Glutamatergic neuron (in vitro differentiated cells): ENCODE measurements around the gene TAF1B. TPM values are rescaled to one million over a fixed set of nuclear protein-coding genes. Genes with fewer than 3 reads are reported as not detected.

ENCODE experiments used
- DNase-seq: peaks from one replicate; pipeline ENCODE4 v3.0.0; 2022
- H3K27ac Mint-ChIP-seq: one replicate; pipeline ENCODE4 v1.8.0; 2020; ENCODE audit warnings: mild to moderate bottlenecking, mixed read lengths, inconsistent platforms; ENCODE audit not compliant: unreplicated experiment
- H3K27me3 Mint-ChIP-seq: one replicate; pipeline ENCODE4 v1.8.0; 2020; ENCODE audit warnings: mild to moderate bottlenecking, moderate library complexity, mixed read lengths, inconsistent platforms; ENCODE audit not compliant: unreplicated experiment
- H3K36me3 Mint-ChIP-seq: one replicate; pipeline ENCODE4 v1.8.0; 2020; ENCODE audit warnings: mild to moderate bottlenecking, mixed read lengths, inconsistent platforms; ENCODE audit not compliant: unreplicated experiment
- H3K4me1 Mint-ChIP-seq: one replicate; pipeline ENCODE4 v1.8.0; 2020; ENCODE audit warnings: mild to moderate bottlenecking, low read depth, mixed read lengths, inconsistent platforms; ENCODE audit not compliant: unreplicated experiment
- H3K4me3 Mint-ChIP-seq: one replicate; pipeline ENCODE4 v1.8.0; 2020; ENCODE audit warnings: mild to moderate bottlenecking, mixed read lengths, inconsistent platforms; ENCODE audit not compliant: unreplicated experiment
- H3K9me3 Mint-ChIP-seq: one replicate; pipeline ENCODE4 v1.8.0; 2020; ENCODE audit warnings: mild to moderate bottlenecking, moderate library complexity, mixed read lengths, inconsistent platforms; ENCODE audit not compliant: unreplicated experiment
- total RNA-seq: library from RNA; stranded (reverse); fragmentation: NEBNext Ultra II Directional; extraction: Animal tissue kit (Norgen Biotek cat#: 25700); gene quantifications from one replicate; pipeline ENCODE4 v1.2.1, GENCODE V29; 2021; ENCODE audit not compliant: unreplicated experiment
- TF ChIP-seq, protein P1 (sequence below): fragments of 200-600 bp; sonication (generic); IDR thresholded peaks from one replicate; pipeline ENCODE4 v1.5.0; 2021; ENCODE audit not compliant: partially characterized antibody, unreplicated experiment

The TAF1B gene
- total RNA-seq, 1 donor from 2014 or later: 16.7 TPM

DNA sequence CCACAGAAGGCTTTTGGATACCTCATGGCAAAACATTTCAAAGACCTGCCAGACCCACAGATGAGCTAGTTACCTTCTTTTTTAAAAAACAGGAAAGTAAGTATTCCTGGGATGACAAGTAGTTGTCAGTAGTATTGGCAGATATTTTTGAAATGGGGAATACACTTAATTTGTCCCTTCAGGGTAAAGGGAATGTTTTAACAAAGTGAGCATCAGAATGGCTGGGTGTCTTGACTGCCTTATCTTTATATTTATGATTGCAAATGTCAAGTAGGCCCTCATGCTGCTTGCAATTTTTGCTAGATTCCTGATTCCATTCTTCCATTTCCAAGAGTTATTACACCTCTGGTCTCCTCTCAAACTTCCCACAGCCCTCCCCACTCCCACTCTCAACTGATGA lies 4.9 kb upstream of the TAF1B start:
- no peaks in the 10 kb centered on the region for H3K4me1 Mint-ChIP-seq
- H3K27me3 Mint-ChIP-seq: peaks cover 2% of the 10 kb centered on the region
- peaks cover 3% of the 10 kb centered on the region for H3K9me3 Mint-ChIP-seq
- no peak overlapping the region for H3K27ac Mint-ChIP-seq
- TF ChIP-seq, protein P1, sequence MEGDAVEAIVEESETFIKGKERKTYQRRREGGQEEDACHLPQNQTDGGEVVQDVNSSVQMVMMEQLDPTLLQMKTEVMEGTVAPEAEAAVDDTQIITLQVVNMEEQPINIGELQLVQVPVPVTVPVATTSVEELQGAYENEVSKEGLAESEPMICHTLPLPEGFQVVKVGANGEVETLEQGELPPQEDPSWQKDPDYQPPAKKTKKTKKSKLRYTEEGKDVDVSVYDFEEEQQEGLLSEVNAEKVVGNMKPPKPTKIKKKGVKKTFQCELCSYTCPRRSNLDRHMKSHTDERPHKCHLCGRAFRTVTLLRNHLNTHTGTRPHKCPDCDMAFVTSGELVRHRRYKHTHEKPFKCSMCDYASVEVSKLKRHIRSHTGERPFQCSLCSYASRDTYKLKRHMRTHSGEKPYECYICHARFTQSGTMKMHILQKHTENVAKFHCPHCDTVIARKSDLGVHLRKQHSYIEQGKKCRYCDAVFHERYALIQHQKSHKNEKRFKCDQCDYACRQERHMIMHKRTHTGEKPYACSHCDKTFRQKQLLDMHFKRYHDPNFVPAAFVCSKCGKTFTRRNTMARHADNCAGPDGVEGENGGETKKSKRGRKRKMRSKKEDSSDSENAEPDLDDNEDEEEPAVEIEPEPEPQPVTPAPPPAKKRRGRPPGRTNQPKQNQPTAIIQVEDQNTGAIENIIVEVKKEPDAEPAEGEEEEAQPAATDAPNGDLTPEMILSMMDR: no peak
- H3K4me3 Mint-ChIP-seq: no peak overlapping the region
- DNase-seq: no peak
- H3K36me3 Mint-ChIP-seq: no peaks in the 10 kb centered on the region

DNA sequence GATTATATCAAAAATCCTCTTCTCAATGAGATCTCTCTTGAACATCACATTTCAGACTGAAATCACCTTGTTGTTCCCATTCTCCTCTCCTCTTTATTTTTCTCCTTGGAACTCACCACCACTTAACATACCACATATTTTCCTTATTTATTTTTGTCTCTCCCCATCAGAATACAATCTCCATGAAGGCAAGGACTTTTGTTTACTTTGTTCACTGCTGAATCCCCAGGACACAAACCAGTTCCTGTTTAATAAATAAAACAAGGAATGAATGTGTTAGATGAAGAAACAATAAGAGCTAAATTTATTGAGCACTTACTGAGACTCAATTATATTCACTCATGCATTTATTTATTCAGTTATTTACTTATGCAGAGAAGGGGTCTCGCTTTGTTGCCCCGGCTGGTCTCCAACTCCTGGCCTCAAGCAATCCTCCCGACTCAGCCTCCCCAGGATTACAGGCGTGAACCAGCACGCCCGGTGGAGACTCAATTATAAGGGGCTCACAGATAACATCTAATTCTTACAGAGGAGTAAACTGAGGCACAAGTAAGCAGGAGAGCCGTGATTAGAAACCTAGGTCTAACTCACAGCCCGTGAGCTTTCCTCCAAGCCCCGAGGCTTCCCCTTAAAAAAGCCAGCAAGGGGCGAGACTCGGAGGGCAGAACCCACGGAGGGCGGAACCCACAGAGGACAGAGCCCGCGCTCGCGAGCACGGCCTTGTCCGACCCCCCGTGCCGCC lies 616 bp upstream of the TAF1B start:
- Mint-ChIP-seq H3K9me3 (peaks cover 3% of the 10 kb centered on the region), H3K4me3 (peak overlapping the region; percentile 97), H3K27me3 (peaks cover 2% of the 10 kb centered on the region), H3K27ac (no peak overlapping the region), H3K4me1 (no peaks in the 10 kb centered on the region), H3K36me3 (no peaks in the 10 kb centered on the region)
- no peak for DNase-seq
- TF ChIP-seq, protein P1: no peak

DNA sequence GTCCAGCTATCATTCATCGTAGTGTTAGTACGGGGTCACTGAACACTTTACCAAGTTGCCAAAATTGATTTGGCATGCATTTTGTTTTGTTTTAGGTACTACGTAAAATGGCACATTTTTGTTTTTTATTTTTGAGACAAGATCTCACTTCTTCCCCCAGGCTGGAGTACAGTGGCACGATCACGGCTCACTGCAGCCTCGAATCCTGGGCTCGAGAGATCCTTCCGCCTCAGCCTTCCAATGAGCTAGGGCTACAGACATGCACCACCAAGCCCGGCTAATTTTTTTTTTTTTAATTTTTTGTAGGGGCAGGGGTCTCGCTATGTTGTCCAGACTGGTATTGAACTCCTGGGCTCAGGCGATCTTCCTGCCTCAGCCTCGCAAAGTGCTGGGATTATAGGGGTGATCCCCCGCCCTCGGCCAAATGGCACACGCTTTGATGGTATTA lies 786 bp downstream of the TAF1B start:
- H3K4me3 Mint-ChIP-seq: peak overlapping the region; percentile 97
- no peaks in the 10 kb centered on the region for H3K4me1 Mint-ChIP-seq
- peaks cover 3% of the 10 kb centered on the region for H3K9me3 Mint-ChIP-seq
- H3K27me3 Mint-ChIP-seq: peaks cover 2% of the 10 kb centered on the region
- H3K27ac Mint-ChIP-seq: peak overlapping the region; percentile 81
- no peaks in the 10 kb centered on the region for H3K36me3 Mint-ChIP-seq
- DNase-seq: no peak
- TF ChIP-seq, protein P1: no peak

DNA sequence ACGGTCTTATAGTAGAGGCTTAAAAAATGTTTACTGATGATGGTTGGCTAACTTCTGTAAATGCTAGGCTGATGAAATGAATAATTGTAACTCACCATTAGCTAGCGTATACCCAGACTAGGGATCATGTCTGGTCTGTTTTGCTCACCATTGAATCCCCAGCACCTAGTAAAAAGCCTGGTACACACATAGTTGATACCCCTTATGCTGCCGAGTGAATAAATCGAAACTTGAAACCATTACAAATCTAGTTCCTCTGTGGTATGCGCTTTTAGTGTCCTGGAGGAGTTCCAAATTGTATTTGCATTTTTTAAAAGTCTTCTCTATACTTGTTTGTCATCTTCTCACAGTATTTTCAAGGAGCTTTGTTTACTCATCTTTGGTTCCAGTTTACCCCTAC lies 1.3 kb downstream of the TAF1B start:
- H3K27ac Mint-ChIP-seq: no peak overlapping the region
- H3K9me3 Mint-ChIP-seq: peaks cover 3% of the 10 kb centered on the region
- peaks cover 2% of the 10 kb centered on the region for H3K27me3 Mint-ChIP-seq
- no peak for DNase-seq
- no peaks in the 10 kb centered on the region for H3K36me3 Mint-ChIP-seq
- H3K4me1 Mint-ChIP-seq: no peaks in the 10 kb centered on the region
- peak overlapping the region; percentile 97 for H3K4me3 Mint-ChIP-seq
- TF ChIP-seq, protein P1: no peak

DNA sequence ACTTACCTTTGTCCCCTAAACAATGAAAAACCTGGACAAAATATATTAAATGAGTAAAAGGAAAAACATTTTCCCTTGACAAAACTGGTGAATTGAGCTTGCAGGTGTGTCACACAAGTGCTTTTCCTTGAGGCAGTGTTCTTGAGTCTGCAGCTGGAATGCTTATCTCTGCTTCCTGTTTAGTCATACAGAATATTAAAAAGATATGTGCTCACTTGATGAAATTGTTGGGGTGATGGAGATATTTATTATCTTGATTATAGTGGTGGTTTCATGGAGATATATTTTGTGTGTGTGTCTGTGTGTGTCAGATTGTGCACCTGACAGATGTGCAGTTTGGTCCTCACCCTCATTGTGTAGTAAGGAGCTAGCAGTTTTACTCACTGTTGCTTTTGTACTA lies 3.3 kb downstream of the TAF1B start:
- Mint-ChIP-seq H3K27ac (no peak overlapping the region), H3K27me3 (peaks cover 2% of the 10 kb centered on the region), H3K9me3 (peaks cover 3% of the 10 kb centered on the region), H3K36me3 (no peaks in the 10 kb centered on the region), H3K4me3 (no peak overlapping the region), H3K4me1 (no peaks in the 10 kb centered on the region)
- TF ChIP-seq, protein P1: no peak
- DNase-seq: no peak
